Subcutaneous abdominal adipose tissue (tissue), 5 donors: ENCODE results near the gene ATP1B1.

Experiments used
- H3K27ac ChIP-seq: one replicate; pipeline ENCODE4 v1.7.0; 2013; ENCODE audit warnings: low read depth, mild to moderate bottlenecking, inconsistent platforms, low read length, moderate library complexity
- H3K27me3 ChIP-seq, 5 donors: one replicate each; pipeline ENCODE4 v1.7.0; 2013; ENCODE audit warnings: low read length in 5 of 5, inconsistent platforms in 1 of 5; ENCODE audit not compliant: control insufficient read depth in 5 of 5, insufficient read depth in 4 of 5
- H3K36me3 ChIP-seq, 5 donors: one replicate each; pipeline ENCODE4 v1.7.0; 2013; ENCODE audit warnings: low read length in 5 of 5; ENCODE audit not compliant: control insufficient read depth in 5 of 5, insufficient read depth in 5 of 5
- H3K4me1 ChIP-seq, 5 donors: one replicate each; pipeline ENCODE4 v1.7.0; 2013; ENCODE audit warnings: low read length in 5 of 5, mild to moderate bottlenecking in 3 of 5, moderate library complexity in 1 of 5; ENCODE audit not compliant: control insufficient read depth in 5 of 5, insufficient read depth in 5 of 5
- H3K4me3 ChIP-seq, 5 donors: one replicate each; pipeline ENCODE4 v1.7.0; 2013; ENCODE audit warnings: low read length in 5 of 5, low read depth in 1 of 5
- H3K9ac ChIP-seq, 5 donors: one replicate each; pipeline ENCODE4 v1.7.0; 2013; ENCODE audit warnings: low read length in 5 of 5, mild to moderate bottlenecking in 4 of 5, moderate library complexity in 3 of 5
- H3K9me3 ChIP-seq, 5 donors: one replicate each; pipeline ENCODE4 v1.7.0; 2013; ENCODE audit warnings: low read length in 5 of 5; ENCODE audit not compliant: control insufficient read depth in 5 of 5
- donor health status: healthy.
- donor health status: healthy.
- donor health status: healthy.
- donor health status: healthy.
- donor health status: healthy.

ATP1B1 gene

GRCh38 chr1:169106095-169106920 lies at the start of gene ATP1B1:
Gene ATP1B1 (plus strand): TSS chr1:169106690. CDS start chr1:169106830, 140 bp downstream.
- Histone ChIP-seq H3K36me3 (no peaks in the 10 kb centered on the region), H3K27ac (no peak within 1 kb of the TSS), H3K4me3 (peak within 1 kb of the TSS; percentile 69 to 89 (median 80)), H3K4me1 (peaks cover 1 to 34% (median 21%) of the 10 kb centered on the region in 5 donors), H3K27me3 (no peaks in the 10 kb centered on the region), H3K9ac (peak within 1 kb of the TSS in 4 of 5 donors; percentile 37 to 72 (median 60)), H3K9me3 (no peaks in the 10 kb centered on the region)

GRCh38 chr1:169059421-169059820 lies 47.1 kb upstream of the ATP1B1 start:
- H3K27ac ChIP-seq: peak overlapping the region; percentile 50
- H3K9ac ChIP-seq: no peak overlapping the region

GRCh38 chr1:169060043-169060722 lies 46.3 kb upstream of the ATP1B1 start:
- Histone ChIP-seq H3K27me3 (peaks cover 0 to 5% (median 0%) of the 10 kb centered on the region in 5 donors), H3K9me3 (peaks cover 0 to 10% (median 5%) of the 10 kb centered on the region in 5 donors), H3K9ac (no peak overlapping the region), H3K4me3 (no peak overlapping the region), H3K4me1 (peaks cover 0 to 27% (median 20%) of the 10 kb centered on the region in 5 donors), H3K36me3 (no peaks in the 10 kb centered on the region), H3K27ac (peak overlapping the region; percentile 50)

More at GRCh38 chr1:169059421-169059820, 47.1 kb upstream of the ATP1B1 start:
- Histone ChIP-seq H3K27me3 (peaks cover 0 to 5% (median 0%) of the 10 kb centered on the region in 5 donors), H3K4me3 (no peak overlapping the region), H3K9me3 (peaks cover 0 to 10% (median 5%) of the 10 kb centered on the region in 5 donors), H3K4me1 (peaks cover 0 to 27% (median 20%) of the 10 kb centered on the region in 5 donors), H3K36me3 (no peaks in the 10 kb centered on the region)

GRCh38 chr1:169060919-169061639 lies 45.4 kb upstream of the ATP1B1 start:
- peaks cover 0 to 5% (median 0%) of the 10 kb centered on the region in 5 donors for H3K27me3 ChIP-seq
- H3K27ac ChIP-seq: peak overlapping the region; percentile 50
- no peaks in the 10 kb centered on the region for H3K36me3 ChIP-seq
- H3K4me1 ChIP-seq: peaks cover 0 to 27% (median 20%) of the 10 kb centered on the region in 5 donors
- no peak overlapping the region for H3K4me3 ChIP-seq
- no peak overlapping the region for H3K9ac ChIP-seq
- peaks cover 0 to 10% (median 5%) of the 10 kb centered on the region in 5 donors for H3K9me3 ChIP-seq

- no peaks in the 10 kb centered on the region for H3K36me3 ChIP-seq
- no peak overlapping the region for H3K9ac ChIP-seq
- H3K4me1 ChIP-seq: peaks cover 0 to 27% (median 20%) of the 10 kb centered on the region in 5 donors
- peaks cover 3 to 15% (median 10%) of the 10 kb centered on the region in 5 donors for H3K9me3 ChIP-seq
- H3K27me3 ChIP-seq: peaks cover 0 to 5% (median 0%) of the 10 kb centered on the region in 5 donors
- H3K27ac ChIP-seq: no peak overlapping the region
- H3K4me3 ChIP-seq: no peak overlapping the region
These were observed 44.3 kb upstream of the ATP1B1 start for GRCh38 chr1:169062152-169062551.

- H3K4me1 ChIP-seq: peaks cover 0 to 23% (median 15%) of the 10 kb centered on the region in 5 donors
- no peak overlapping the region for H3K9ac ChIP-seq
- no peak overlapping the region for H3K27ac ChIP-seq
- peaks cover 0 to 5% (median 0%) of the 10 kb centered on the region in 5 donors for H3K27me3 ChIP-seq
- no peak overlapping the region for H3K4me3 ChIP-seq
- H3K9me3 ChIP-seq: peaks cover 5 to 17% (median 13%) of the 10 kb centered on the region in 5 donors
- H3K36me3 ChIP-seq: no peaks in the 10 kb centered on the region
These were observed 42.4 kb upstream of the ATP1B1 start for GRCh38 chr1:169064103-169064502.

GRCh38 chr1:169070547-169070946 lies 35.9 kb upstream of the ATP1B1 start:
- H3K4me1 ChIP-seq: peaks cover 0 to 11% (median 5%) of the 10 kb centered on the region in 5 donors
- no peaks in the 10 kb centered on the region for H3K27me3 ChIP-seq
- no peak overlapping the region for H3K9ac ChIP-seq
- no peaks in the 10 kb centered on the region for H3K36me3 ChIP-seq
- peak overlapping the region in 2 of 5 donors; percentile 4 to 7 for H3K4me3 ChIP-seq
- peaks cover 5 to 8% (median 7%) of the 10 kb centered on the region in 5 donors for H3K9me3 ChIP-seq
- H3K27ac ChIP-seq: no peak overlapping the region

- no peak overlapping the region for H3K9ac ChIP-seq
- peaks cover 0 to 11% (median 5%) of the 10 kb centered on the region in 5 donors for H3K4me1 ChIP-seq
- H3K36me3 ChIP-seq: no peaks in the 10 kb centered on the region
- peak overlapping the region in 2 of 5 donors; percentile 4 to 7 for H3K4me3 ChIP-seq
- H3K9me3 ChIP-seq: peaks cover 5 to 8% (median 7%) of the 10 kb centered on the region in 5 donors
- no peak overlapping the region for H3K27ac ChIP-seq
- no peaks in the 10 kb centered on the region for H3K27me3 ChIP-seq
These were observed 35.5 kb upstream of the ATP1B1 start for GRCh38 chr1:169070958-169071357.

- Histone ChIP-seq H3K27me3 (no peaks in the 10 kb centered on the region), H3K9me3 (no peaks in the 10 kb centered on the region), H3K9ac (no peak overlapping the region), H3K27ac (no peak overlapping the region), H3K4me1 (peaks cover 0 to 11% (median 5%) of the 10 kb centered on the region in 5 donors), H3K36me3 (no peaks in the 10 kb centered on the region), H3K4me3 (no peak overlapping the region)
These were observed 33.4 kb upstream of the ATP1B1 start for GRCh38 chr1:169072945-169073725.
